GM23338 (cell line): Measurements from ENCODE around the gene MALRD1. TPM values are rescaled to one million over a fixed set of nuclear protein-coding genes. Genes with fewer than 3 reads are reported as not detected.

Source experiments
- ATAC-seq: fragments of 200-7000 bp; cut with Tn5 transposase; 3 replicates; pipeline ENCODE4 v1.9.1; 2020
- DNase-seq: peaks from one replicate; pipeline ENCODE4 v3.0.0-alpha.2; 2015; ENCODE audit warnings: low spot score
- H2AFZ ChIP-seq: fragments of 200-600 bp; sonication (generic); 2 replicates; pipeline ENCODE4 v1.8.0; 2016; ENCODE audit warnings: antibody characterized with exemption, mild to moderate bottlenecking, moderate library complexity
- H3F3A ChIP-seq: fragments of 200-600 bp; sonication (generic); replicated peaks from 2 replicates; pipeline ENCODE4 v1.8.0; 2017; ENCODE audit warnings: antibody characterized with exemption, mixed run types, low read depth
- H3K27ac ChIP-seq: fragments of 200-600 bp; sonication (generic); 2 replicates; pipeline ENCODE4 v1.6.1; 2016; ENCODE audit warnings: low read depth
- H3K27me3 ChIP-seq: fragments of 200-600 bp; sonication (generic); 2 replicates; pipeline ENCODE4 v1.8.0; 2016; ENCODE audit warnings: mild to moderate bottlenecking, mixed run types, moderate library complexity; ENCODE audit not compliant: insufficient read depth
- H3K36me3 ChIP-seq: fragments of 200-600 bp; sonication (generic); 2 replicates; pipeline ENCODE4 v1.8.0; 2016; ENCODE audit warnings: mild to moderate bottlenecking; ENCODE audit not compliant: insufficient read depth
- H3K4me1 ChIP-seq: fragments of 200-600 bp; sonication (generic); 2 replicates; pipeline ENCODE4 v1.8.0; 2016; ENCODE audit warnings: mild to moderate bottlenecking, moderate library complexity; ENCODE audit not compliant: insufficient read depth
- H3K4me2 ChIP-seq: fragments of 200-600 bp; sonication (generic); 2 replicates; pipeline ENCODE4 v1.7.1; 2017; ENCODE audit warnings: mixed run types
- H3K4me3 ChIP-seq: fragments of 200-600 bp; sonication (generic); 2 replicates; pipeline ENCODE4 v1.6.1; 2016; ENCODE audit warnings: mixed run types
- H3K79me2 ChIP-seq: fragments of 200-600 bp; sonication (generic); replicated peaks from 2 replicates; pipeline ENCODE4 v1.8.0; 2017; ENCODE audit warnings: mild to moderate bottlenecking; ENCODE audit not compliant: insufficient read depth
- H3K9me2 ChIP-seq: fragments of 200-600 bp; sonication (generic); 2 replicates; pipeline ENCODE4 v1.8.0; 2017; ENCODE audit not compliant: insufficient read depth
- H4K20me1 ChIP-seq: fragments of 200-600 bp; sonication (generic); replicated peaks from 2 replicates; pipeline ENCODE4 v1.8.0; 2017; ENCODE audit warnings: mild to moderate bottlenecking; ENCODE audit not compliant: insufficient read depth
- H3K27ac Mint-ChIP-seq: 2 replicates; pipeline ENCODE4 v1.8.0; 2020; ENCODE audit warnings: inconsistent platforms, mild to moderate bottlenecking, moderate library complexity, mixed read lengths
- H3K27me3 Mint-ChIP-seq: 3 replicates; pipeline ENCODE4 v1.8.0; 2022; ENCODE audit warnings: low read depth, mild to moderate bottlenecking, moderate library complexity, mixed read lengths, inconsistent platforms; ENCODE audit not compliant: insufficient read depth, poor library complexity
- H3K36me3 Mint-ChIP-seq: 3 replicates; pipeline ENCODE4 v1.8.0; 2021; ENCODE audit warnings: low read depth, mild to moderate bottlenecking, inconsistent platforms, moderate library complexity, mixed read lengths
- H3K4me1 Mint-ChIP-seq: 3 replicates; pipeline ENCODE4 v1.8.0; 2020; ENCODE audit warnings: mild to moderate bottlenecking, inconsistent platforms, mixed read lengths
- H3K4me3 Mint-ChIP-seq: 3 replicates; pipeline ENCODE4 v1.8.0; 2021; ENCODE audit warnings: moderate library complexity, mild to moderate bottlenecking, inconsistent platforms, mixed read lengths
- H3K9me3 Mint-ChIP-seq: 3 replicates; pipeline ENCODE4 v1.8.0; 2020; ENCODE audit warnings: moderate library complexity, mild to moderate bottlenecking, inconsistent platforms, mixed read lengths
- CREB1 ChIP-seq: fragments of 250-450 bp; sonication (Bioruptor Pico); IDR thresholded peaks from 2 replicates; pipeline ENCODE4 v1.5.0; 2020; ENCODE audit warnings: low read depth, mild to moderate bottlenecking, moderate library complexity
- EZH2phosphoT487 ChIP-seq: fragments of 200-600 bp; sonication (generic); IDR thresholded peaks from one replicate; pipeline ENCODE4 v1.8.1; 2018; ENCODE audit warnings: antibody characterized with exemption; ENCODE audit not compliant: unreplicated experiment
- JUNB ChIP-seq: IDR thresholded peaks from one replicate; pipeline ENCODE4 v1.6.1; 2016; ENCODE audit warnings: antibody characterized with exemption; ENCODE audit not compliant: unreplicated experiment
- NANOG ChIP-seq: IDR thresholded peaks from 2 replicates; pipeline ENCODE4 v1.6.1; 2016; ENCODE audit warnings: antibody characterized with exemption, borderline replicate concordance
- POLR2AphosphoS5 ChIP-seq: IDR thresholded peaks from 2 replicates; pipeline ENCODE4 v1.6.1; 2016; ENCODE audit warnings: antibody characterized with exemption, low read depth
- ZNF331 ChIP-seq: fragments of 250-450 bp; sonication (Bioruptor Pico); IDR thresholded peaks from 2 replicates; pipeline ENCODE4 v1.5.0; 2020; ENCODE audit warnings: low read depth, mild to moderate bottlenecking, moderate library complexity
- polyA plus RNA-seq: library from polyadenylated mRNA; unstranded; fragments of >200 nt; fragmentation: Nextera tagmentation; extraction: Ambion mirVana; gene quantifications from 2 replicates; pipeline ENCODE4 v1.2.1, GENCODE V29; 2016
- total RNA-seq: library from RNA; depleted of rRNA; stranded (reverse); fragments of >200 nt; shearing (Covaris generic); gene quantifications from 2 replicates; pipeline ENCODE4 v1.2.3, GENCODE V29; 2014
- TF ChIP-seq, protein P1 (sequence below), 2 experiments: fragments of 200-600 bp in 1 of 2; sonication (generic) in 1 of 2; conservative IDR thresholded peaks; 2 replicates each; pipeline versions ENCODE4 v1.5.1 to v1.6.1; 2016 to 2017; ENCODE audit warnings: antibody characterized with exemption in 2 of 2, low read depth in 2 of 2, mild to moderate bottlenecking in 2 of 2, moderate library complexity in 1 of 2
- TF ChIP-seq, protein P2 (sequence below): IDR thresholded peaks from one replicate; pipeline ENCODE4 v1.6.1; 2018; ENCODE audit warnings: antibody characterized with exemption; ENCODE audit not compliant: unreplicated experiment
- TF ChIP-seq, protein P3 (sequence below): IDR thresholded peaks from 2 replicates; pipeline ENCODE4 v1.6.1; 2016; ENCODE audit warnings: antibody characterized with exemption

The MALRD1 gene
- total and polyA plus RNA-seq, 2 experiments from 2014 or later, result 0.42 to 1.9 TPM

DNA sequence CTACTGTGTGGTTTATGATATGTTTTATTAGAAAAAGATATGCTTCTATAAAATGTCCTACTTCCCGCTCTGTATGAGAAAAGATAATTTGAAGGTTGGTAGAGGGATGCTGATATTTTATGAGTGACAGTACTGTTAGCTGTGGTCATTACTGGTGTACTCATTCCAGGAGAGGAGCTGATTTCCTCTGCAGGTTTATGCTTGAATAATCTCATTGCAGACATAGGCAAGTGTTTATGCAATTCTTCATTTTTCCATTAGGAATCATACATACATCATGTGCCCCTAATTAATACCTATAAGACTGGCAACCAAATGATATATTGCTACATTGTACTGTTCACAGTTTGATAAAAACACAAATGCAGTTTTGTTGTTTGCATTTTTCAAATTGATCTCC, 269.4 kb downstream of the MALRD1 start (continued):
- TF ChIP-seq EZH2phosphoT487 (no peak), ZNF331 (CRISPR knock-in tag) (no peak), JUNB (no peak), NANOG (no peak), CREB1 (CRISPR knock-in tag) (no peak), POLR2AphosphoS5 (no peak)
- TF ChIP-seq, protein P1, sequence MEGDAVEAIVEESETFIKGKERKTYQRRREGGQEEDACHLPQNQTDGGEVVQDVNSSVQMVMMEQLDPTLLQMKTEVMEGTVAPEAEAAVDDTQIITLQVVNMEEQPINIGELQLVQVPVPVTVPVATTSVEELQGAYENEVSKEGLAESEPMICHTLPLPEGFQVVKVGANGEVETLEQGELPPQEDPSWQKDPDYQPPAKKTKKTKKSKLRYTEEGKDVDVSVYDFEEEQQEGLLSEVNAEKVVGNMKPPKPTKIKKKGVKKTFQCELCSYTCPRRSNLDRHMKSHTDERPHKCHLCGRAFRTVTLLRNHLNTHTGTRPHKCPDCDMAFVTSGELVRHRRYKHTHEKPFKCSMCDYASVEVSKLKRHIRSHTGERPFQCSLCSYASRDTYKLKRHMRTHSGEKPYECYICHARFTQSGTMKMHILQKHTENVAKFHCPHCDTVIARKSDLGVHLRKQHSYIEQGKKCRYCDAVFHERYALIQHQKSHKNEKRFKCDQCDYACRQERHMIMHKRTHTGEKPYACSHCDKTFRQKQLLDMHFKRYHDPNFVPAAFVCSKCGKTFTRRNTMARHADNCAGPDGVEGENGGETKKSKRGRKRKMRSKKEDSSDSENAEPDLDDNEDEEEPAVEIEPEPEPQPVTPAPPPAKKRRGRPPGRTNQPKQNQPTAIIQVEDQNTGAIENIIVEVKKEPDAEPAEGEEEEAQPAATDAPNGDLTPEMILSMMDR (conservative IDR thresholded peaks at IDR 0.05; ENCODE audit: low read depth in 2 of 2), result no peak
- TF ChIP-seq, protein P2, sequence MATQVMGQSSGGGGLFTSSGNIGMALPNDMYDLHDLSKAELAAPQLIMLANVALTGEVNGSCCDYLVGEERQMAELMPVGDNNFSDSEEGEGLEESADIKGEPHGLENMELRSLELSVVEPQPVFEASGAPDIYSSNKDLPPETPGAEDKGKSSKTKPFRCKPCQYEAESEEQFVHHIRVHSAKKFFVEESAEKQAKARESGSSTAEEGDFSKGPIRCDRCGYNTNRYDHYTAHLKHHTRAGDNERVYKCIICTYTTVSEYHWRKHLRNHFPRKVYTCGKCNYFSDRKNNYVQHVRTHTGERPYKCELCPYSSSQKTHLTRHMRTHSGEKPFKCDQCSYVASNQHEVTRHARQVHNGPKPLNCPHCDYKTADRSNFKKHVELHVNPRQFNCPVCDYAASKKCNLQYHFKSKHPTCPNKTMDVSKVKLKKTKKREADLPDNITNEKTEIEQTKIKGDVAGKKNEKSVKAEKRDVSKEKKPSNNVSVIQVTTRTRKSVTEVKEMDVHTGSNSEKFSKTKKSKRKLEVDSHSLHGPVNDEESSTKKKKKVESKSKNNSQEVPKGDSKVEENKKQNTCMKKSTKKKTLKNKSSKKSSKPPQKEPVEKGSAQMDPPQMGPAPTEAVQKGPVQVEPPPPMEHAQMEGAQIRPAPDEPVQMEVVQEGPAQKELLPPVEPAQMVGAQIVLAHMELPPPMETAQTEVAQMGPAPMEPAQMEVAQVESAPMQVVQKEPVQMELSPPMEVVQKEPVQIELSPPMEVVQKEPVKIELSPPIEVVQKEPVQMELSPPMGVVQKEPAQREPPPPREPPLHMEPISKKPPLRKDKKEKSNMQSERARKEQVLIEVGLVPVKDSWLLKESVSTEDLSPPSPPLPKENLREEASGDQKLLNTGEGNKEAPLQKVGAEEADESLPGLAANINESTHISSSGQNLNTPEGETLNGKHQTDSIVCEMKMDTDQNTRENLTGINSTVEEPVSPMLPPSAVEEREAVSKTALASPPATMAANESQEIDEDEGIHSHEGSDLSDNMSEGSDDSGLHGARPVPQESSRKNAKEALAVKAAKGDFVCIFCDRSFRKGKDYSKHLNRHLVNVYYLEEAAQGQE, result no peak
- TF ChIP-seq, protein P3, sequence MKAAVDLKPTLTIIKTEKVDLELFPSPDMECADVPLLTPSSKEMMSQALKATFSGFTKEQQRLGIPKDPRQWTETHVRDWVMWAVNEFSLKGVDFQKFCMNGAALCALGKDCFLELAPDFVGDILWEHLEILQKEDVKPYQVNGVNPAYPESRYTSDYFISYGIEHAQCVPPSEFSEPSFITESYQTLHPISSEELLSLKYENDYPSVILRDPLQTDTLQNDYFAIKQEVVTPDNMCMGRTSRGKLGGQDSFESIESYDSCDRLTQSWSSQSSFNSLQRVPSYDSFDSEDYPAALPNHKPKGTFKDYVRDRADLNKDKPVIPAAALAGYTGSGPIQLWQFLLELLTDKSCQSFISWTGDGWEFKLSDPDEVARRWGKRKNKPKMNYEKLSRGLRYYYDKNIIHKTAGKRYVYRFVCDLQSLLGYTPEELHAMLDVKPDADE, result no peak

DNA sequence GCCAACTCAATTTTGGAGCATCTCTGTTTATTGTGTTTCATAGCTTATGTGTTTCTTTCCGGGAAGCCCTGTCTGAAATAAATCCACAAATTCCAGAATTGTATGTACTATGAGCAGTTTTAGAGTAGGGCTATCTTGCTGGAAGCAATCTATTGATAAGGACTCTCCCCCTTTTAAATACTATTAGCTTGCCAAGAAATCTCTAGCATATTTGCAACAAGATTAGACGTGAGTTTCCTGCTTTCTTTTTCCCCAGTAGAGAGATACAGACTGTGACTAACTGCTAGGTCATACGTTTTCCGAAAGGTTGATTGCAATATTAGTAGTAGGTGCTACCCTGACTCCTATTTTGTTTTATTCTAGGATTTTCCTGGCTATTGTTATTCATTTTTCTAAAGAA, 277.0 kb downstream of the MALRD1 start:
- Histone ChIP-seq H3K27ac (no peak overlapping the region), H3K4me2 (no peak overlapping the region), H3K27me3 (no peaks in the 10 kb centered on the region), H3K4me1 (no peaks in the 10 kb centered on the region), H4K20me1 (no peaks in the 10 kb centered on the region), H3K36me3 (no peaks in the 10 kb centered on the region), H3K9me2 (no peaks in the 10 kb centered on the region), H3K79me2 (no peaks in the 10 kb centered on the region), H3K4me3 (no peak overlapping the region), H2AFZ (no peak overlapping the region), H3F3A (no peaks in the 10 kb centered on the region)
- Mint-ChIP-seq H3K27me3 (no peaks in the 10 kb centered on the region), H3K27ac (no peak overlapping the region), H3K9me3 (no peaks in the 10 kb centered on the region), H3K36me3 (no peaks in the 10 kb centered on the region), H3K4me3 (no peak overlapping the region), H3K4me1 (no peaks in the 10 kb centered on the region)
- ATAC-seq (no peak), DNase-seq (no peak)
- TF ChIP-seq EZH2phosphoT487, result no peak
- no peak for TF ChIP-seq CREB1 (CRISPR knock-in tag)
